Limb (tissue), 2 donors: Measurements from ENCODE around the gene DNAH17.
"Not testable (repeated sequence)": the region's sequence is repeated elsewhere in the genome, so short reads cannot be mapped to it uniquely, and the experiment has no call there.

Experiments used
- DNase-seq, 2 donors: peaks; one replicate each; pipeline ENCODE4 v3.0.0-alpha.2; 2016; ENCODE audit errors: extremely low spot score in 2 of 2

DNAH17 gene

DNA sequence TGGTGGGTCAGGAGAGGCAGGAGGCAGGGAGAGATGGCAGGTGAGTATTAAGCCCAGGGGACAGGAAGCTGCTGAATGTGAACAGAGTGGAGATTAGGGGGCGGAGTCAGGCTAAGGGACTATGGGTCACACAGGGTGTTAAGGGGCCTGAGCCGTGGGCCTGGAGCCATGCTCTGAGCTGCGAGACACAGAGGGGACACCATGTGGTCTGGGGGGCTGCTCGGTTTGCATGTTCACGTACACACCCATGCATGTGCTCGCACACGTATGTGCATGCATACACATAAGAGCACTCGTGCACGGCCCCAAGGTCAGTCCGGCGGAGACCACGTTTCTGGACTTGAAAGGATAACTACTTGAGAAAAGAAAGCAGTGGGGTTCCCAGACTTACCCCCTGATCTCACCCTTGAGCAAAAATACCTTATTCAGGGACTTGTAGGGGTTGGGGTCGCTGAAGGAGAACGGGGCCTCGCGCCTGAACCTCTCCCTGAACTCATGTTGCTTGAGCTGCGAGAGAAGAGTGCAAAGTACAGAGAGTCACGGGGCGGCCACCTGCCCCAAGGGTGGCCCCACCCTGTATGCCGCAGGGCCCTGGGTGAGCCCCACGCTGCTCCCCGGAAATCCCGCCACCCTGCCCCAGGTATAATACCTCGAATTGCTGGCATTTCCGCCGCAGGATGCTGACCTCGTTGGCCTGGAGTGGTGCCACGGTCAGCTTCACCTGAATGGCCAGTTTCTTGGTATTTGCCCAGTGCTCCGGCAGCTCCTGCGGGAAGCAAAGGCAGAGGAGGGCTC, 50.8 kb downstream of the DNAH17 start:
- DNase-seq: no peak

DNA sequence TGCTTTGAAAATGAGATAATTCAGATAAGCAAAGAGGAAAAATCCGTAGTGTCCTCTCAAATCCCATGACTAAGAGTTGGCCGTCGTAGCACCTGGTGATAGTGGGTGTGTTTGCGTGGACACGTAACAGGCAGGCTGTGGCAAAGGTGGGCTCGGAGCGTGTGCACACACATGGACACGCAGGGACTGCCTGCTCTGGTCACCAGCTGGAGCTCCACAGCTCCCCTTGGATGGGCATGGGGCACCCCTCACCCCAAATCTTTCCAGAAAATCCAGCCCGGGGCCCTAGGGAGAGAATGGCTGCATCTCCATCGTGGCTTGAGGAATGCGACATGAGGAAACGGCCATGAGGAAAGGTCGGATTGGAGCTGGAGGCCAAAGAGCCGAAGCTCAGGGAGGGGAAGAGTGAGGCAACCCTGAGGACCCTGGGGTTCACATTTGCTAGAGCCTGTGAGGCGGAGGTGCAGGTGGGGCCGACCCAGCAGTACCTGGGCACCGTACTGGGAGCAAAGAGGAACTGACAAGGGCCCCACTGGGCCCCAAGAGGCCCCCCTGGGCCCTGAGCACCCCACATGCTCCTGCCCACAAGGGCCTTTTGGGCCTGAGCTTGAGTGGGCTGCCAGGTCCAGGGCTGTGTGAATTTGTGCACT, 51.6 kb downstream of the DNAH17 start:
- no peak for DNase-seq

DNA sequence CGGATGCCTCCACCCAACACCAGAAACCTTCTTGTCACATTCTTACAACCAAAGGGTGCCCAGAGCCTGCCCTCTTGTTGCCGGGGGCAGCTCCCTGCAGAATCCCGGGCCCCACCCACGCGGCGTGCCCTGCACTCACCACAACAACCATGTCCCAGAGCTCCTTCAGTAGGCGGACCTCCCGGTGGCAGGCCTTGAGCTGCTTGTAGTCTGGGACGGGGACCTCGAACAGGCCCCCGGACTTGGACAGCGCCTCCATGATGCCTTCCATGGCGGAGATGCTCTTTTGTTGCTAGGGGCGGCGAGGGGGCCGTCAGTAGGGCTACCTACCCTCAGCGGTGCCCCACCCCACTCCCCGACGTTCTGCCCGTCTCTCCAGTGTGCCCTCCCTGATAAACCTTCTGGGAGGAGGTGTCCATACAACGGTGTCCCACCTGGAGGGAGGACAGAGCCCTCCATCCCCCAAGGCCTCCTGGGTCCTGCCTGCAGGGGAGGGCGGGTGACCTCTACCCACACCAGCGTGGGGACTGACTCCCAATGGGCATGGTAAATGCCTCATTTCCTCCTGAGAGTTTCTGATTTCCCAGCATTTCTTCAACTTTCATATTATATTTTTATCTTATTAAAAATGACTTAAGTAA, 52.2 kb downstream of the DNAH17 start:
- DNase-seq: no peak

DNA sequence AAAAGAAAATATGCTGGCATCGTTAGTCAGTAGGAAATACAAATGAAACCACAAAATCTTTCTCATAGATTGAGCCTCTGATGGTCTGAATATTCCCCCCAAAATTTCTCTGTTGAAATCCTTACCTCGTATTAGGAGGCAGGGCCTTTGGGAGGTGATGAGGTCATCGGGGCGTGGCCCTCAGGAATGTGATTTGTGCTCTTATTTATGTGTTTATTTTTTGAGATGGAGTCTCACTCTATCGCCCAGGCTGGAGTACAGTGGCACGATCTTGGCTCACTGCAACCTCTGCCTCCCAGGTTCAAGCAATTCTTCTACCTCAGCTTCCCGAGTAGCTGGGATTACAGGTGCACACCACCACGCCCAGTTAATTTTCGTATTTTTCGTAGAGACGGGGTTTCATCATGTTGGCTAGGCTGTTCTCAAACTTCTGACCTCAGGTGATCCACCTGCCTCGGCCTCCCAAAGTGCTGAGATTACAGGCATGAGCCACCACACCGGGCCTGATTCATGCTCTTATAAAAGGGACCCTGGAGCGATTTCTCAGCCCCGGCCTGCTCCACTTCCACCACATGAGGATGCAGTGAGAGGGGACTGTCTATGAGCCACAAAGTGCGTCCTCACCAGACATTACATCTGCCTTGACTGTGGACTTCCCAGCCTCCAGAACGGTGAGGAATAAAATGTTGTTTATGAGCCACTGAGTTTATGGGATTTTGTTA, 53.1 kb downstream of the DNAH17 start:
- no peak for DNase-seq

DNA sequence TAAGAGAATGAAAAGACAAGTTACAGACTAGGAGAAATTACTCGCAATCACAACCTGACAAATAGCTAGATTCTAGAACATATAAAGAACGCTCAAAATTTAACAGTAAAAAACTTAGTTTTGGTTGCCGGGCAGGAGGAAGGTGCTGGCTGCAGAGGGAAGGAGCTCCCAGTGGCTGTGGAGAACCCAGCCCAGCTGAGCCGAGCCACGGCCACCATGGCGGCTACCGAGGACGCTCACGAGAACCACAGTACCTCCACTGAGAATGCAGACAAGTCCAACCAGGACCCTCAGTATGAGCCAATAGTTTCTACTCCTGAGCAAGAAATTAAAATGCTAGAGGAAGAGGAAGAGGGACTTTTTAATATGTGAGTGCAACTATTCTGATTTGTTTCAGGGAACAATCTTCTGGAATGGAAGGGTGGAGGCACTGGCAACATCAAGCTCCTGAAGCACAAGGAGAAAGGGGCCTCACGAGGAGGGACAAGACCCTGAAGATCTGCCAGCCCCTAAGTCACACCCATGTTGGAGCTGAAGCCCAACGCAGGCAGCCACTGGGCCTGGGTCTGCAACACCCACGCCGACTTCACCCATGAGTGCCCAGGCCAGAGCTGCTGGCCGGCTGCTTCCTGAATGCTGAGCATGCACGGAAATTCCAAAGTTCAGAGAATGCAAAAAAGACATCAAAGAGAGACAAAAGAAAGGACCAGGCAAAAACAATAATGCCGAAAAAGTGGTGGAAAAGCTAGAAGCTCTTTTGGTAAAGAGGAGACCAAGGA, 55.0 kb downstream of the DNAH17 start:
- no peak for DNase-seq

DNA sequence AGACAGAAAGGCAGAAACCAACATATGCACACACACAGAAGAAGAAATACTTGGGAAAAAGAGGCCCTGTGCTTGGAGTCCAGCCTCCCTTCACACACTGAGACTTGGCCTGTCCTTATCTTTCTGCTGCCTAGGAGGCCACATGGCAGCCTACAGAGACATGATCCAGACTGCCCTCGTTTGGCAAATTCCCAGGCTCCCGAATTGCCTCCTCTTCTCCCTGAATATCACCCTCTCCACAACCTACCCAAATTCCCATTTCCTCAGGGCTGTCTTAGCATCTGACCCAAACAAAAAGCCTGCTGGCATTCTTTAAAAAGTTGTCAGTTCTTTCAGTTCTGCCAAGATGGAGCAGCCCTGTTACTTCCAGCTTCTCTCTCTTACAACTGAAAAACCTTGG, 59.8 kb downstream of the DNAH17 start:
- no peak for DNase-seq

DNA sequence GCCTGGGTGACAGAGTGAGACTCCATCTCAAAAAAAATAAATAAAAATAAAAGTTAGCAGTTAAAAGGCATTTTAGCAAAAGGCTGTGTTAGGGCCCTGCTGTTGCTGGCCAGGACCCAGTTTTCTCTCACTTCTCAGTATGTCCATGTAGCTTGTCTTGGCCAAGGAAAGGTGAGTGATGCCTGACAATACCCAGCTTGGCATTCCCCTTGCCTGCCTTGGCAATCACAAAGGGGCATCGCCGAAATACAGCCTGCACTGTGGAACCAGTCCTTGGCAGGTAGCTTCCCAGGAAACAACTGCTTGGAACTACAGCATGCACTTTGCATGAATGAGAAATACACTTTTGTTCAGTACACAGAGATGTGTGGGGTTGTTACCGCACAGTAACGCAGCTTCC, 61.7 kb downstream of the DNAH17 start:
- DNase-seq: no peak

DNA sequence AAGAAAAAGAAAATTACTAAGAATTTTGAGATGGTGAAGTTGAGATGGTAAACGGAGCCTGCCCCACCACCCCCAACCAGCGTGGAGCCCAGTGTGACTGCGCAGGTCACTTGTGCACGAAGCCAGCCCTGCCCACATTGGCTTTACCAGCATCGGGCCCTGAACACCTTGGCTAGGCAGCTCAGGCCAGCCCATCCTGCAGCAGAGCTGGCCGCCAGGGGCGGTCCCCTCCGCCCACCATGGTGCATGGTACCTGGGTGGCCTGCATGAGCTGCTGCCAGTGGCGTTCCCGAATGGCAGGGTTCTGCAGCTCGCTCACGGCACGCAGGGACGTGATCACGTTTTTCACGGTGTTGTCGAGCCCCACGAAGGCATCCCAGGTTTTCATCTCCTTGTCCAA, 62.7 kb downstream of the DNAH17 start:
- DNase-seq: no peak

DNA sequence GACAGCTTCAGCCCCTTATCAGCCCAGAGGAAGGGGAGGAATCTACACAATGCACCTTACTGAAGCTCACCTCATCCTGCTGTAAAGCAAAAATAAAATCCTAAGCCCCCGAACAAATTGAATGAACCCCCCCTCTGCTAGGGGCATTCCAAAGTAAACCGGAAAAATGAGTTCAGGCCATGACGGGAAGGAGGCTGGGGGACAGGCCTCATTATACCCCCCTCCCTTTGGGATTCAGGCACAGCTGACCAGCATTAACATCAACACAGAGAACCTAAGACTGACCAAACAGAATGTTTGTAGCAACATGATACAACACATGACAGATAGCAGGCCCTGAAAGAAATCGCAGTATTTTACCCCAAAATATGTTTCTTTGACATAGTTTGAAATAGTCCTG, 64.2 kb downstream of the DNAH17 start:
- DNase-seq: no peak

DNA sequence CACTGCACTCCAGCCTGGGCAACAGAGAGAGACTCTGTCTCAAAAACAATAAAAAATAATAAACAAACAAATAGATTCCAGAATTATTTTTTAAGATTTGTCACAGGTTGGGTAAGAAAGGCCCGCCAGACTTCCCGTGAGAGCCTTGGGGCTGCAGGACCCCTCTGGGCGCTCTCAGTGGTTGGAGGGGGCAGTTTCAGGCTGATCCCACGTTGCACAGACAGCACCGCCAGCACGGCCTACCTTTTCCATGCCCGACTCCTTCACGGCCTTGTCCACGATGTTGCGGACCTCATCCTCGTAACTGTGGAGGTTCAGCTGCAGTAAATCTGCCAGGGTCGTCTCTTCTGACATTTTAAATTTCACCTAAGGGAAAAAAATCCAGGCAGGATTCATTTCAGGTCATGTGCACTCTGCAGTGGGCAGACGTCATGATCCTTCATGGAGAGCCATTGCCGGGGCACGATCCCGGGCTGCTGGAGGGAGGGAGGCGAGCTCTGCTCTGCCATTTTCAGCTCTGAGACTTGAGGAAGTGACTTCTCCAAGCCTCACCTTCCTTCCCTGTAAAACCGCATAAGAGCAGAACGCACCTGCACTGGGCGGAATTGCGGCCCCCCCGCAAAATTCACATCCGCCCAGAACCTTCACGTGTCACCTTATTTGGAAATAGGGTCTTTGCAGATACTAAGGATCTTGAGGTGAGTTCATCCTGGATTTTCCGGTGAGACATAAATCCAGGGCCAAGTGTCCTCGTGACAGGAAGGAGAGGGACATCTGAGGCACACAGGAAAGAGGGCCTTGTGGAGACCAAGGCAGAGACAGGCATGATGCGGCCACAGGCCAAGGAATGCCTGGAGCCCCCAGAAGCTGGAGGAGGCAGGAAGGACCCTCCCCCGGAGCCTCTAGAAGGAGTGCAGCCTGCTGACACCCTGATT, 66.8 kb downstream of the DNAH17 start:
- DNase-seq: no peak

DNA sequence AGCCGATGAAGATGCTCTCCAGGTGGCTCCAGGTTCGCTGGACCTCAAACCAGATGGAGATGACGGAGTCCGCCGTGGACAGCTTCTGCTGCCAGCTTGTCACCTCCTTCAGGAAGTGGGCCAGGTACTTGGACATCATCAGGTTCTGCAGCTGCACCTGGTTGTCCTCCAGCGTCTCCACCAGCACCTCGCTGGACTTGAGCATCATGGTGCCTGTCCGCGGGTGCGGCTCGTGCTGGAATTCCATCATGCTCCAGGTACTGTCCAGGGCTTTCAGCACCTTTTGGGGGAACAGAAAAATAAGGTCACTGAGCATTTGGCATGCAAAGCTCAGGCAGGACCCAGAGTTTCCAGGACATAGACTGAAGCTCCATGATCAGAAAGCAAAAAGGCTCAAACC, 69.7 kb downstream of the DNAH17 start:
- no peak for DNase-seq

DNA sequence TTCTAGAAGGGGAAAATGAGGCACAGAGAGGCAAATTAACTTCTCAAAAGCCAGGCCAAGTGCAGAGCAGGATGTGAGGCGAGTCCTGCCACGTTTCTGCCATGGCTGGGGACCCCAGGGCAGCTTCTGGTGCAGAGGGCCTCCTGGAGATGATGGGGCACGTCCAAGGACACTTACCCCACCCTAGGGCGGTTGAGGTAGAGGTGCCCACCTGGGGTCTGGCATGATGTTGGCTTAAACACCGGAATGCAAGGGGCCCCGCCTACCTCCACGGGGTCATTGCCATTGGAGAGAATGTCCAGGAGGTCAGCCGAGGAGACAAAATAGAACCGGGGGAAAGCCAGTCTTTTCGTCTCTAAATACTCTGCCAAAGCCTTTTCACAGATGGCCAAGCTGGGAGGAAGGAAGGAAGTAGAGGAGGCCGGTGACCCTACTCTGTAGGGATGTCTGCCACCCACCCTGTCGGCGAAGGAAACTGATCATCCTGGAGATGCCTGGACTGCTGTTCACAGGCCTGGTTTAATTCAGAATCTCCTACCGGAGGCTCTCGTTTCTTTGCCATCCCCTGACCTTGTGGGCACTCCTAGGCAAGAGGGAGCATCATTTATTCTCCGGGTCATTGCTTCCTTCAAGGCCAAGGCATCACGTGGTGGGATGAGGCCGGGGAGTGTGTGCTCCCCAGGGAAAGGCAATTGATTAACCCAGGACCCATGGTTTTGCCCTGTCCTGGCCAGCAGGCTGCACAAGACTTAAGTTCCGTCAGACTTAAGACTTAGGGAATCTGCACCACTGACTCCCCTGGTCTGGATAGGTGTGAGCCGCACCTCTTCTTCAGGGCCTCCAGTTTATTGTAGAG, 70.5 kb downstream of the DNAH17 start:
- no peak for DNase-seq

DNA sequence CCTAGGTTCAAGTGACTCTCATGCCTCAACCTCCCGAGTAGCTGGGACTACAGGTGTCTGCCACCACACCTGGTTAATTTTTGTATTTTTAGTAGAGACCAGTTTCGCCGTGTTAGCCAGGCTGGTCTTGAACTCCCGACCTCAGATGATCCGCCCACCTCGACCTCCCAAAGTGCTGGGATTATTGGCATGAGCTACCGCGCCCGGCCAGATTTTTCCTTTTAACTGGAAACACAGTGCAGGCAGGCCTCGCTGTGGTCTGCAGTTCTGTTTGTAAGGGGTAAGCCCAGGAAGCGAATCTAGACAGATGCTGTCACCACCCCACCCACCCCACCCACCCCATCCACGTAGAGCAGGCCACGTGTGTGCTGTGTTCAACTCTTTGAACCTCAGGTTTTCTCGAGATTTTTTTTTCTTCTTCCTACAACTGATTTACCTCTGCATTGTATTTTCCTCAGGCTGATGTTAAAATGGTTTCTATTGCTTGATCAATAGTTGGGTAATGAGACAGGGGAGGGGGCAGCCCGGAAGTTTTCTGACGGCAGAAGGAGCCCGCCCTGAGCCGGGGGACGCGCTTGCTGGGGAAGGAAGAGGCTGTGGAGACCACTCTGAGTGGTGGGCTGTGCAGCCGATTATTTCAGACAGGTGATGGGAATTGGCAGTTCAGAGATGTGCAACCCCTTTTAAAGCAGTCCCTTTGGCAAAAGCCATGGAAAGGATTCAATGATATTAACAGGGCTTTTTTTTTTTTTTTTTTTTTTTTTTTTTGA, 72.9 kb downstream of the DNAH17 start:
- DNase-seq: no peak

DNA sequence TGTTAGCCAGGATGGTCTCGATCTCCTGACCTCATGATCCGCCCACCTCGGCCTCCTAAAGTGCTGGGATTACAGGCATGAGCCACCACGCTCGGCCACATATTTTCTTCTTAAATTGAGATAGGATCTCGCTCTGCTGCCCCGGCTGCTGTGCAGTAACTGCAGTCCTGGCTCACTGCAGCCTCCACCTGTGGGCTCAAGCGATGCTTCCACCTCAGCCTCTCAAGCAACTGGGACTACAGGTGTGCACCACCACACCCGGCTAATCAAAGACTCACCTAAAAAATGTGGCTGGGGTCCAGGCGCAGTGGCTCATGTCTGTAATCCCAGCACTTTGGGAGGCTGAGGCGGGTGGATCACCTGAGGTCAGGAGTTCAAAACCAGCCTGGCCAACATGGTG, 73.8 kb downstream of the DNAH17 start:
- DNase-seq: not testable (repeated sequence)

DNA sequence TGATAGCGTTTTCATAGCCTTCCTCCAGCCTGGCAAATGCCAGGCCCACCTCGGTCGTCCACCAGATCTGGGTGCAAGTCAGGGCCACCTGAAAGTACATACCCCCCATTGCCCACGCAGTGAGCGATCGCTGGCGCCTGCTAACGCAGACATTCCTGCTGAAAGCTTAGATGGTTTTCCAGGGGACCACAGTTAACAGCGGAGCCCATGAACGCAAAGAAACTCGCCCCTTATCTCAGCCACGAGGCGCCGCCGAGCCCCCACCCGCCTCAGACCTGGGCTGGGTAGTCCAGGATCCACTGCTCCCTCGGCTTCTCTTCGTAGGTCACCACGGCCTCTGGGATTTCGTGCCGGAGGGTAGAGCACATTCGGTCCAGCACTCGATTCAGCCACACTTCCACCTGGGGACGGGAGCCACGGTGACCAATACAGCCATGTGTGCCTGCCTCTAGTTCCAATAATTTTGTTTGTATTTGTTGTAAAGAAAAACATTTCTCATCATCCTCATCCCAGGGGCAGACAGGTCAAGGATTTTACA, 74.5 kb downstream of the DNAH17 start:
- no peak for DNase-seq

DNA sequence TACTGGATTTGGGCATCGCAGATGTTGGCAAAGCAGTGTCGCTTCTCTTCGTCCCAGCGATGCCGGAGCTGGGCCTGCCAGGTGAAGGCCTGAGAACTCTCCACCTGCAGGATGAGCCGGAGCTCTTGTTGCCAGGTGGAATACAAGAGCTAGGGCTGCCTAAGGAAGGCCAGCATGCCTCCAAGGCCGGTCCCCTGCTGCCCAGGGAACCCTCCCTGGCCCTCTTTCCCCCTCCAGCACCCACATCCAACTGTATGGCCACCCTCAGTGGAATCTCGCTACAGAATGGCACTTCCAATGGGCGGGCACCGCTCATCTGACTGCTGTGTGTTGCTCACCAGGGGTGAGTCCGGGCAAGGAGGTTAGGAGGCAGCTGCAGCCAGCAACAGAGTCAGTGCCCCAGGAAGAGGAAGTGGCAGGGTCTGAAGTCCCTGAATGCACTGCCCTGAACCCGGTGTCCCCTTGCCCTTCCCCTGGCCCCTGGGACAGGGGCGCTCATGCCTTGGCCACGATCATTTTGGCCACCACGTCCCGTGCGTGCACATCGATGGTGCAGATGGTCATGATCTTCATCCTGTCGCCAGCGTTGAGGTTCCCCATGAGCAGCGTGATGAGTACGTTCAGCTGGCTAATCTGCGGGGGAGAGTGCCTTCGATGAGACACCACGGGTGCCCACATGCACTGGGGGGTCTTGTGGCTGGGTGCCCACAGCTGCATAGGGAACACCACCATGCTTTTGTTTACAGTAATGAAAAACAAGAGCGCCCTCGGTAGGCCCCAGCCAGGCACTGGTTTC, 75.8 kb downstream of the DNAH17 start:
- DNase-seq: no peak

DNA sequence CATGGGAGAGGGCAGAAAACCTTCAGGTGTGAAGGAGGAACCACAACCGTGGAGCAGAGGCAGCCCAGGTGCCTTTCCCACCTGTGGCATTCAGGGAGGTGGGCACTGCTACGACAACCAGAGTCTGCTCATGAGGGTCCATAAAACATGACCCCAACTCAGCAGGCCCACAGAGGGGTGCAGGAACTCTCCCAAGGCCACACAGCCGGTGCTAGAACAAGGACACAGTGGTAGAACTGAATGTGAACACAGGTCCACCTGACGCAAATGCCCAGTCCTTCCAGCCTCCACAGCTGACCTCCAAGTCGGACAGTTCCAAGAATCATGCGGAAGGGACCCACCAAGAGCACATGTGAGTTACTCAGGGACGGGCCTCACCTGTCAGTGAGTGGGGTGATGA, 76.4 kb downstream of the DNAH17 start:
- DNase-seq: no peak
